CD4-positive, alpha-beta T cell (primary cell): ENCODE results near the gene SYTL3. TPM values are rescaled to one million over a fixed set of nuclear protein-coding genes. Genes with fewer than 3 reads are reported as not detected.
"Not testable (repeated sequence)": the region's sequence is repeated elsewhere in the genome, so short reads cannot be mapped to it uniquely, and the experiment has no call there.

ENCODE experiments used
- ATAC-seq: fragments of 200-7000 bp; cut with Tn5 transposase; one replicate; pipeline ENCODE4 v1.10.0; 2022; ENCODE audit warnings: mild to moderate bottlenecking; ENCODE audit not compliant: poor library complexity
- CTCF ChIA-PET: fragments of 350-600 bp; sonication (Branson Sonifier 250); formaldehyde crosslinking; loops from one replicate; lab custom pipeline; 2021; ENCODE audit warnings: antibody characterized with exemption, inconsistent platforms; lab: Charles Lee
- POLR2A ChIA-PET: fragments of 350-600 bp; sonication (Branson Sonifier 250); formaldehyde crosslinking; loops from one replicate; lab custom pipeline; 2021; ENCODE audit warnings: antibody characterized with exemption, inconsistent platforms; lab: Charles Lee
- DNase-seq, 14 experiments: peaks; one replicate each; pipeline ENCODE4 v3.0.0-alpha.2; 2013 to 2020; ENCODE audit warnings: mixed read lengths in 2 of 14
- H3K27ac ChIP-seq, 2 donors: one replicate each; pipeline versions ENCODE4 v1.5.1 to v1.7.0; 2013; ENCODE audit warnings: low read length in 2 of 2, low read depth in 1 of 2, mild to moderate bottlenecking in 1 of 2
- H3K27me3 ChIP-seq, 2 experiments: 1 replicate in 1 of 2; 2 replicates in 1 of 2; pipeline versions ENCODE4 v1.6.1 to v1.7.0; 2013; ENCODE audit warnings: low read length in 2 of 2, control low read depth in 1 of 2, mild to moderate bottlenecking in 1 of 2, moderate library complexity in 1 of 2; ENCODE audit not compliant: insufficient read depth in 2 of 2, control insufficient read depth in 1 of 2
- H3K36me3 ChIP-seq: one replicate; pipeline ENCODE4 v1.6.1; 2013; ENCODE audit warnings: low read length, control low read depth; ENCODE audit not compliant: insufficient read depth
- H3K4me1 ChIP-seq: one replicate; pipeline ENCODE4 v1.6.1; 2013; ENCODE audit warnings: low read length, control low read depth; ENCODE audit not compliant: insufficient read depth
- H3K4me3 ChIP-seq: one replicate; pipeline ENCODE4 v1.5.1; 2013; ENCODE audit warnings: mild to moderate bottlenecking, low read length, moderate library complexity
- H3K9me3 ChIP-seq, 2 experiments: 1 replicate in 1 of 2; 2 replicates in 1 of 2; pipeline versions ENCODE4 v1.6.1 to v1.7.0; 2013; ENCODE audit warnings: low read length in 2 of 2, mild to moderate bottlenecking in 2 of 2, control low read depth in 1 of 2, moderate library complexity in 1 of 2; ENCODE audit not compliant: control insufficient read depth in 1 of 2, insufficient read depth in 1 of 2
- H3K27ac Mint-ChIP-seq: one replicate; pipeline ENCODE4 v1.8.0; 2020; ENCODE audit warnings: mixed read lengths
- H3K27me3 Mint-ChIP-seq: one replicate; pipeline ENCODE4 v1.8.0; 2021; ENCODE audit warnings: mixed read lengths
- H3K36me3 Mint-ChIP-seq: one replicate; pipeline ENCODE4 v1.8.0; 2021; ENCODE audit warnings: low read depth, mixed read lengths
- H3K4me1 Mint-ChIP-seq: one replicate; pipeline ENCODE4 v1.8.0; 2021; ENCODE audit warnings: low read depth, mixed read lengths
- H3K4me3 Mint-ChIP-seq: one replicate; pipeline ENCODE4 v1.8.0; 2020; ENCODE audit warnings: mild to moderate bottlenecking, mixed read lengths
- H3K9me3 Mint-ChIP-seq: one replicate; pipeline ENCODE4 v1.8.0; 2020; ENCODE audit warnings: mixed read lengths
- intact Hi-C, 2 experiments: fragments of 100-400 bp; cut with DNase I in 1 of 2; cut with micrococcal nuclease in 1 of 2; formaldehyde crosslinking; loops; one replicate each; pipeline versions ENCODE4 v1.15.1 to v1.9.0; 2023 to 2025; cut with DNase I, micrococcal nuclease
- total RNA-seq, 174 experiments: library from RNA in 2 of 174; stranded (reverse) in 2 of 174; gene quantifications; one replicate each; pipeline ENCODE4 v1.2.3 and lab custom pipeline; 2021 to 2026
- TF ChIP-seq, protein P1 (sequence below): fragments of 200-600 bp; IDR thresholded peaks from one replicate; pipeline ENCODE4 v1.8.0; 2022; ENCODE audit warnings: antibody characterized with exemption, mild to moderate bottlenecking

SYTL3 gene
- total RNA-seq, 2 experiments from 2014 or later, result 41.2 to 42.7 TPM

DNA sequence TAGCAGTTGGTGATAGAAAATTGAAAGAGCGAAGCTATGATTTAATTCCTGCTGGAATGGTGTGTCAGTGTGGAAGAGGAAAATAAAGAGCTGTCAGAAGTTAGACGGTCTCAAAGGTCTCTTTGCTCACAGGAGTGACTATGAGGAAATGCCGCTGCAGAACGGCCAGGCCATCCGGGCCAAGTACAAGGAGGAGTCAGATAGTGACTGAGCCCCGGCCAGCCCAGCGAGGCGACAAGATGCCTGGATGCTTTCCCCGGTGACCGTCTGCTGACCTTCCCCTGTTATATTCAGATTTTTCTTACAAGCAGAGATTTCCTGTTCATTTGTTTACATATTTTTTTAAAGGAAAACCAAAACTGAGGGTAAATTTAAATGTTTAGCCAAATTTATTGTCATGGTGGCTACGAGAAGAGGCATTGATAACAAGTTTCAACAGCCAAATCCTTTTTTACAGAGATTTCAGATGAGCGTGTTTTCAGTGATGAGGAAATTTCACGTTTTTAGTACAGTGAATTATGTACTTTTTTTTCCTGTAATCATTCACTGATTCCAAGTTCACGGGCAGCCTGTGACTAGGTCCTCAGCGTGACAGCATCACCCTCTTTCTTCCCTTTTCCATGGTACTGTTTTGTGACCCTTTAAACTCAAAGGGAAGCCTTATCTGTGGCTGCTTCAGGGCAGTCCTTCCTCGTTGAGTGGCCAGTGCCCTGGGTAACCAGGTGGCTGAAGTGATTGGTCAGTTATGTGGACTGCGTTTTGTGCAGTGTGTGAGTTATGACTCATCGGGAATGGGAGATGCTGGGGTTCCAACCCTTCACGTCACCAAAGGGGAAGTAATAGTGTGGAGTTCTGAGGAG lies 17.9 kb upstream of the SYTL3 start:
- Histone ChIP-seq H3K27ac (peak overlapping the region; percentile 15 to 26), H3K9me3 (no peaks in the 10 kb centered on the region), H3K4me3 (no peak overlapping the region), H3K27me3 (no peaks in the 10 kb centered on the region), H3K36me3 (peaks cover 78% of the 10 kb centered on the region), H3K4me1 (peaks cover 29% of the 10 kb centered on the region)
- ATAC-seq (no peak), DNase-seq (peak in 2 of 14 experiments; percentile 44 to 52)
- peaks cover 87% of the 10 kb centered on the region for H3K36me3 Mint-ChIP-seq
- no peak overlapping the region for H3K4me3 Mint-ChIP-seq
- ChIA-PET CTCF (interaction anchor here (1.2 to 5.5 kb wide), 2 partner anchors 59 to 72 kb away, joined by 4 to 21 read pairs; no protein-coding TSS in a partner anchor), POLR2A (interaction anchor here (1.0 to 1.6 kb wide), 3 partner anchors 13 to 21 kb away, joined by 3 to 4 read pairs (median 4); partner anchors contain the start of gene DYNLT1)
- H3K27ac Mint-ChIP-seq, result peak overlapping the region; percentile 79
- TF ChIP-seq, protein P1, sequence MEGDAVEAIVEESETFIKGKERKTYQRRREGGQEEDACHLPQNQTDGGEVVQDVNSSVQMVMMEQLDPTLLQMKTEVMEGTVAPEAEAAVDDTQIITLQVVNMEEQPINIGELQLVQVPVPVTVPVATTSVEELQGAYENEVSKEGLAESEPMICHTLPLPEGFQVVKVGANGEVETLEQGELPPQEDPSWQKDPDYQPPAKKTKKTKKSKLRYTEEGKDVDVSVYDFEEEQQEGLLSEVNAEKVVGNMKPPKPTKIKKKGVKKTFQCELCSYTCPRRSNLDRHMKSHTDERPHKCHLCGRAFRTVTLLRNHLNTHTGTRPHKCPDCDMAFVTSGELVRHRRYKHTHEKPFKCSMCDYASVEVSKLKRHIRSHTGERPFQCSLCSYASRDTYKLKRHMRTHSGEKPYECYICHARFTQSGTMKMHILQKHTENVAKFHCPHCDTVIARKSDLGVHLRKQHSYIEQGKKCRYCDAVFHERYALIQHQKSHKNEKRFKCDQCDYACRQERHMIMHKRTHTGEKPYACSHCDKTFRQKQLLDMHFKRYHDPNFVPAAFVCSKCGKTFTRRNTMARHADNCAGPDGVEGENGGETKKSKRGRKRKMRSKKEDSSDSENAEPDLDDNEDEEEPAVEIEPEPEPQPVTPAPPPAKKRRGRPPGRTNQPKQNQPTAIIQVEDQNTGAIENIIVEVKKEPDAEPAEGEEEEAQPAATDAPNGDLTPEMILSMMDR, result no peak
- H3K9me3 Mint-ChIP-seq, result no peaks in the 10 kb centered on the region
- H3K27me3 Mint-ChIP-seq, result no peaks in the 10 kb centered on the region
- intact Hi-C loops, result loop anchor here in 1 of 2 experiments (5.0 kb wide), 1 partner anchor 70 kb away; the partner anchor contains the start of gene TMEM181
- H3K4me1 Mint-ChIP-seq, result peaks cover 49% of the 10 kb centered on the region

- Histone ChIP-seq H3K27ac (peak overlapping the region in 1 of 2 donors; percentile 5), H3K4me1 (peaks cover 32% of the 10 kb centered on the region), H3K36me3 (peaks cover 78% of the 10 kb centered on the region)
- not testable (repeated sequence) for H3K9me3 ChIP-seq, H3K4me3 ChIP-seq, H3K27me3 Mint-ChIP-seq, H3K9me3 Mint-ChIP-seq, DNase-seq, H3K4me3 Mint-ChIP-seq, ATAC-seq, H3K27me3 ChIP-seq
- Mint-ChIP-seq H3K27ac (peak overlapping the region; percentile 79), H3K36me3 (peaks cover 87% of the 10 kb centered on the region), H3K4me1 (peaks cover 56% of the 10 kb centered on the region)
- intact Hi-C loops, result loop anchor here in 1 of 2 experiments (5.0 kb wide), 1 partner anchor 70 kb away; the partner anchor contains the start of gene TMEM181
- ChIA-PET POLR2A (interaction anchor here (1.3 to 1.6 kb wide), 2 partner anchors 12 to 20 kb away, joined by 4 read pairs; partner anchors contain the start of gene DYNLT1), CTCF (interaction anchor here (1.2 kb wide), 1 partner anchor 72 kb away, joined by 4 read pairs; no protein-coding TSS in a partner anchor)
Measured at GRCh38 chr6:158632538-158633119, 17.2 kb upstream of the SYTL3 start.

DNA sequence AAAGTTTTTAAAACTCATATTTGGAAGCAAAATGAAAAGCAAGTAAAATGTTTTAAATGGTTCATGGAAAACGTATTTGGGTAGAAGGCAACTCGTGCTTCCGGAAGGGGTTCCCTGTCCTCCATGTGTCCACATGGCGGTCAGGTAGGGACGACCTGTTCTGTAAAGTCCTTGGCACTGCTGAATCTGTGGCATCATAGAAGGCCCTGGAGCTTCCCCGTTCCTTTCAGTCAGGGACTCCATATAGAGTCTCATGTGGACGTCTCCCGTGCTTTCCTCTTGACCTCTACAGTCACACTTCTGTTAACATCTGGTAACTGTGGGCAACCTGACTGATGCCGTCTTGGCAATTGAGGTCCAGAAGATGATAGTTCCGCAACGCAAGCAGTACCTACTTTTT lies 16.7 kb upstream of the SYTL3 start:
- POLR2A ChIA-PET, result interaction anchor here (1.3 to 1.6 kb wide), 2 partner anchors 11 to 20 kb away, joined by 4 read pairs; partner anchors contain the start of gene DYNLT1
- H3K4me1 Mint-ChIP-seq, result peaks cover 57% of the 10 kb centered on the region
- no peak for DNase-seq
- H3K27me3 Mint-ChIP-seq, result no peaks in the 10 kb centered on the region
- Histone ChIP-seq H3K36me3 (peaks cover 77% of the 10 kb centered on the region), H3K9me3 (no peaks in the 10 kb centered on the region), H3K4me3 (no peak overlapping the region), H3K27me3 (no peaks in the 10 kb centered on the region), H3K4me1 (peaks cover 32% of the 10 kb centered on the region), H3K27ac (no peak overlapping the region)
- H3K9me3 Mint-ChIP-seq, result no peaks in the 10 kb centered on the region
- peak overlapping the region; percentile 79 for H3K27ac Mint-ChIP-seq
- ATAC-seq, result no peak
- CTCF ChIA-PET, result interaction anchor here (1.2 kb wide), 1 partner anchor 71 kb away, joined by 4 read pairs; no protein-coding TSS in a partner anchor
- no peak overlapping the region for H3K4me3 Mint-ChIP-seq
- H3K36me3 Mint-ChIP-seq, result peaks cover 83% of the 10 kb centered on the region
- intact Hi-C loops, result loop anchor here in 1 of 2 experiments (5.0 kb wide), 1 partner anchor 71 kb away; the partner anchor contains the start of gene TMEM181
- TF ChIP-seq, protein P1, result no peak
